Body of pancreas (tissue), 4 donors: ENCODE results near the gene SNHG17. TPM values are rescaled to one million over a fixed set of nuclear protein-coding genes. Genes with fewer than 3 reads are reported as not detected.

ENCODE experiments used
- ATAC-seq: fragments of 150-250 bp; one replicate; pipeline ENCODE4 v1.9.1; 2016
- DNase-seq, 4 donors: peaks; one replicate each; pipeline ENCODE4 v3.0.0-alpha.2; 2019
- H3K27ac ChIP-seq, 4 donors: fragments of 200-600 bp; sonication (generic); 1 replicate in 3 of 4; 2 replicates in 1 of 4; pipeline versions ENCODE4 v1.5.1 to v1.6.1; 2016 to 2019; ENCODE audit warnings: mild to moderate bottlenecking in 1 of 4, mixed read lengths in 1 of 4, moderate library complexity in 1 of 4
- H3K27me3 ChIP-seq, 2 donors: fragments of 200-600 bp; sonication (generic); one replicate each; pipeline ENCODE4 v1.6.0; 2016; ENCODE audit warnings: mild to moderate bottlenecking in 1 of 2
- H3K36me3 ChIP-seq, 2 donors: fragments of 200-600 bp; sonication (generic); replicated peaks in 1 of 2; 2 replicates each; pipeline ENCODE4 v1.5.1; 2016; ENCODE audit warnings: low read depth in 2 of 2; ENCODE audit not compliant: insufficient read depth in 1 of 2
- H3K4me1 ChIP-seq: fragments of 200-600 bp; sonication (generic); one replicate; pipeline ENCODE4 v1.6.0; 2016
- H3K4me3 ChIP-seq, 2 donors: fragments of 200-600 bp; sonication (generic); 1 replicate in 1 of 2; 2 replicates in 1 of 2; pipeline ENCODE4 v1.5.1; 2016 to 2019
- H3K9me3 ChIP-seq, 3 donors: fragments of 200-600 bp; sonication (generic); 1 replicate in 2 of 3; 2 replicates in 1 of 3; pipeline ENCODE4 v1.5.1; 2016
- POLR2A ChIP-seq, 3 donors: fragments of 450-650 bp; IDR thresholded peaks; one replicate each; pipeline ENCODE4 v1.6.1; 2016; ENCODE audit warnings: antibody characterized with exemption in 3 of 3, mild to moderate bottlenecking in 2 of 3
- WGBS, 2 donors: methylation state at CpG; one replicate each; pipeline ENCODE4 v1.1.5; 2017; 5-methylcytosine and 5-hydroxymethylcytosine counted together
- intact Hi-C: fragments of 100-400 bp; cut with DNase I; formaldehyde crosslinking; loops from one replicate; pipeline ENCODE4 v1.15.1; 2023
- total RNA-seq, 2 donors: library from RNA; depleted of rRNA; stranded (reverse); fragments of >200 nt; gene quantifications; one replicate each; pipeline ENCODE4 v1.1.0, GENCODE V29; 2016
- TF ChIP-seq, protein P1 (sequence below), 7 experiments: fragments of 450-650 bp in 4 of 7; fragments of 200-600 bp in 3 of 7; sonication (generic) in 3 of 7; IDR thresholded peaks; one replicate each; pipeline ENCODE4 v1.5.1; 2016 to 2019; ENCODE audit warnings: antibody characterized with exemption in 7 of 7

Gene SNHG17
- total RNA-seq, 2 donors from 2014 or later, result 18.2 to 42.5 TPM

DNA sequence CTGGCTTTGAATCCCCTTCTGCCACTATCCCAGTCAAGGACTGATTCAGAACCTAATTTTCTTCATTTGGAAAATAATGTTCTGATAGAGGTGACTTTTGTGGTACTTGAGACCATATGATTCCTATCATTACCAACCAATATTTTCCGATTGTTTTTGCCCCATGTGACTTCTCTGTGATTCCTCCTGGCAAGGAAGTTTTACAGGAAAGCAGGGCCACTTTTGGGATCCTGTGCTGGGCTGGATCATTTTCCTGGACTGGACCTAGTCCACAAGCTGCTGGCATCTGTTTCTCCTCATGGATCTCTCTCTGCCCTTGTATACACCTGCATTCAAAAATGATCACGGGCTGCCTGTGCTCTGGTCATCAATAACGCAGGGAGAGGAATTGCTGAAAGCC, 13.9 kb upstream of the SNHG17 start:
- Histone ChIP-seq H3K9me3 (no peaks in the 10 kb centered on the region), H3K4me1 (peaks cover 11% of the 10 kb centered on the region), H3K27me3 (no peaks in the 10 kb centered on the region), H3K4me3 (no peak overlapping the region), H3K36me3 (no peaks in the 10 kb centered on the region), H3K27ac (no peak overlapping the region)
- TF ChIP-seq POLR2A (IDR thresholded peaks at IDR 0.05), result no peak
- TF ChIP-seq, protein P1, sequence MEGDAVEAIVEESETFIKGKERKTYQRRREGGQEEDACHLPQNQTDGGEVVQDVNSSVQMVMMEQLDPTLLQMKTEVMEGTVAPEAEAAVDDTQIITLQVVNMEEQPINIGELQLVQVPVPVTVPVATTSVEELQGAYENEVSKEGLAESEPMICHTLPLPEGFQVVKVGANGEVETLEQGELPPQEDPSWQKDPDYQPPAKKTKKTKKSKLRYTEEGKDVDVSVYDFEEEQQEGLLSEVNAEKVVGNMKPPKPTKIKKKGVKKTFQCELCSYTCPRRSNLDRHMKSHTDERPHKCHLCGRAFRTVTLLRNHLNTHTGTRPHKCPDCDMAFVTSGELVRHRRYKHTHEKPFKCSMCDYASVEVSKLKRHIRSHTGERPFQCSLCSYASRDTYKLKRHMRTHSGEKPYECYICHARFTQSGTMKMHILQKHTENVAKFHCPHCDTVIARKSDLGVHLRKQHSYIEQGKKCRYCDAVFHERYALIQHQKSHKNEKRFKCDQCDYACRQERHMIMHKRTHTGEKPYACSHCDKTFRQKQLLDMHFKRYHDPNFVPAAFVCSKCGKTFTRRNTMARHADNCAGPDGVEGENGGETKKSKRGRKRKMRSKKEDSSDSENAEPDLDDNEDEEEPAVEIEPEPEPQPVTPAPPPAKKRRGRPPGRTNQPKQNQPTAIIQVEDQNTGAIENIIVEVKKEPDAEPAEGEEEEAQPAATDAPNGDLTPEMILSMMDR (IDR thresholded peaks at IDR 0.05), result no peak
- 80 to 86% methylated on average over 3 of the region's 3 CpGs for WGBS, 2 donors
- ATAC-seq (no peak), DNase-seq (no peak)
- intact Hi-C loops, result no loop called here

DNA sequence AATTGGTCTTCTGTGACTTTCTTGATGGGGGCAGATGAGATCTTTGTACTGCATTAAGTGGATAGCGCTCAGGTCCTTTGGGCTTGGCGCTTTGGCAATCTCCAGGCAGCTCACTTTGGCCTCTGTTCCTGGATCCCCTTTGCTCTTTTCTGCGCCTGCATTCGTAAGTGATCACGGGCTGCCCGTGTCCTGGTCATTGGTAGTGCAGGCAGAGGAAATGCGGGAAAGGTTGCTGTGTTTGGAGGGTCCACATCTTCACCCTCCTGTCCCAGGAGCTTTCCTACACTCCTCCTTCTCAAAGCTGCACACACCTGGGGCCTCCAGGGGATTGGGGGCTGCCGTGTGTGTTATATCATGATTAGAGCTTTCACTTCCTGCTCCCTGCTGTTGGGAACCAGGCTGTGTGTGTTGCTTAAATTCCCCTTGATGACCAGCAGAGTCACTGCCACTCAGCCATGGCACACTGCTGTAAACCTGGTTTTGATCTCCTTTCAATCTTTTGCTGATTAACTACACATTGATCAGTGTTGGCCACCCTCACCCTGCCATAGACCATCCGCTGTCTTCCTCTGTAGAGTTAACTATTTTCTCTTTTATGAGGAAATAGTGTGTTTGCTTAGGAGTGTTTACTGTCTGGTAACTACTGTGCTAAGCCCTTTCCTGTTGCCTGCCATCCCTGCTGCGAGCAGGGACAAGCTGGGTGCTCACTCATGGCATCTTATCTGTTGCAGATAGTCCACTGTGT, 13.0 kb upstream of the SNHG17 start:
- H3K36me3 ChIP-seq, result no peaks in the 10 kb centered on the region
- H3K27ac ChIP-seq, result no peak overlapping the region
- intact Hi-C loops, result no loop called here
- no peaks in the 10 kb centered on the region for H3K9me3 ChIP-seq
- H3K27me3 ChIP-seq, result no peaks in the 10 kb centered on the region
- no peak overlapping the region for H3K4me3 ChIP-seq
- ATAC-seq, result no peak
- no peak for TF ChIP-seq POLR2A (IDR thresholded peaks at IDR 0.05)
- TF ChIP-seq, protein P1 (IDR thresholded peaks at IDR 0.05), result no peak
- 82 to 91% methylated on average over 10 of the region's 10 CpGs for WGBS, 2 donors
- H3K4me1 ChIP-seq, result peaks cover 11% of the 10 kb centered on the region
- DNase-seq, result no peak

DNA sequence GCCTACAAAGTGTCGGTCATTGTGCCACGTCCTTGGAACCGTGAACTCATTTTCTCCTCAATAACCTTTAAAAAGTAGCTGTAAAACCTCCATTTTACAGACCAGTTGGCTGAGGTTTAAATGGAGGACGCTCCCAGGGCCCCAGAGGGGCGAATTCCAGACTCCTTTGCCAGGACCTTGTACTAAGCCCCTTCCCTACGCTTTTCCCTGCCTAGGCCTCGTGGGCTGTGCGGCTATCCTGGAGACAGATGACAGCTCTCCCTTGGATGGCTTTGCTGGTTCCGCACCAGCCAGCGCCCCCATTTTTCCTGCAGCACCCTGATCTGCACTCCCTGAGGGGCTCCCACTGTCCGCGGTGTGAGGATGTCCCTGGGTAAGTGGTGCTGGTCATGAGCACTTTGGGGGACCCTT, 12.1 kb upstream of the SNHG17 start:
- peaks cover 11% of the 10 kb centered on the region for H3K4me1 ChIP-seq
- WGBS, 2 donors, result 39 to 40% methylated on average over 11 to 12 of the region's 12 CpGs
- no peak for ATAC-seq

DNA sequence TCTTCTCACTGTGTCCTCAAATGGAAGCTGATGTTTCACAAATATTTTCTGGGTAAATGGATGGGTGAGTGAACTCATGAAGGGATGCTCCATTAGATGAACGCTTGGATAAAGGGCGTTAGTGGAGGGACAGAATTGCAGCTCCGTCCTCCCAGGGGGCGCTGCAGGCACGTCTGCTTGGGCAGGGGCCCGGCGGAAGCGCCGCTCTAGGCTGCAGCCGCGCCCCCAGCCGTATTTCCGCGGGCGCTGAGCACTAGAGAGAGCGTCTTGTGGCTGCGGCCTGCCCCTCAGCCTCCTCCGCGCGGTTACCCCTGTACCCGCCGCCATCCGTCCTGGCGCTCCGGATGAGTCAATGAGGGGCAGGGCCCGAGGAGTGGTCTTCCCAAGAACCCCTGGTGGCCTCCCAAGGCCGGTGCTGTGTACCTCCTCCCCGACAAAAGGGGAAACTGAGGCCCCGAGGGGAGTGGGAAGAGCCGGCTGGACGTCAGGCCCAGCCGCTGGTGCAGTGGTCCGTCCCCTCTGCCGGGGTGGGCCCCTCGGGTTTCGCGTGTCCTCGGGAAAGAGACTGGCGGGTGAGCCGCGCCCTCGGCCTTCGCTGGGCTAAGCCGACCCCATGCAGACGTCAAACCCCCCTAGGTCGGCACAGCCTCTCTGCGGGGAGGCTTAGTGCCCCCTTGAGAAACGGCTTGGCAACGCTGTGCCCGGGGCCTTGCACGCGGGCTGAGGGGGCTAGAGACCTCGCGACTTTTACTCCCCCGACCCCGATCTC, 11.5 kb upstream of the SNHG17 start:
- DNase-seq (peak; percentile 91 to 93 (median 92)), ATAC-seq (peak; percentile 96)
- intact Hi-C loops, result no loop called here
- Histone ChIP-seq H3K27ac (peak overlapping the region in 3 of 4 donors; percentile 55 to 68 (median 68)), H3K9me3 (no peaks in the 10 kb centered on the region), H3K4me3 (peak overlapping the region; percentile 77 to 93), H3K4me1 (peaks cover 11% of the 10 kb centered on the region), H3K27me3 (no peaks in the 10 kb centered on the region), H3K36me3 (no peaks in the 10 kb centered on the region)
- TF ChIP-seq POLR2A (IDR thresholded peaks at IDR 0.05), result peak; percentile 62 to 92 (median 87)
- TF ChIP-seq, protein P1 (IDR thresholded peaks at IDR 0.05), result peak; percentile 84 to 99 (median 98)
- WGBS, 2 donors, result 0 to 1% methylated on average over 2 to 53 of the region's 56 CpGs

More for the DNA sequence above, 12.1 kb upstream of the SNHG17 start:
- TF ChIP-seq POLR2A (IDR thresholded peaks at IDR 0.05), result no peak
- TF ChIP-seq, protein P1 (IDR thresholded peaks at IDR 0.05), result no peak
- Histone ChIP-seq H3K27ac (peak overlapping the region in 1 of 4 donors; percentile 55), H3K36me3 (no peaks in the 10 kb centered on the region), H3K9me3 (no peaks in the 10 kb centered on the region), H3K27me3 (no peaks in the 10 kb centered on the region), H3K4me3 (peak overlapping the region; percentile 77 to 93)
- no peak for DNase-seq
- intact Hi-C loops, result no loop called here
